Measurements from ENCODE around the gene MPZL2. TPM values are rescaled to one million over a fixed set of nuclear protein-coding genes. Genes with fewer than 3 reads are reported as not detected.

Gene MPZL2
- total RNA-seq, 1 donor from 2014 or later, result 2.3 TPM

- no peaks in the 10 kb centered on the region for H3K36me3 Mint-ChIP-seq
- Histone ChIP-seq H3K27ac (no peak overlapping the region), H3K9ac (no peak overlapping the region), H3K4me1 (no peaks in the 10 kb centered on the region), H3K4me3 (no peak overlapping the region), H3K4me2 (no peak overlapping the region), H3K9me3 (ENCODE audit: low read depth) (no peaks in the 10 kb centered on the region), H3K27me3 (peaks cover 22% of the 10 kb centered on the region), H2AFZ (replicated peaks) (no peak overlapping the region), H3K79me2 (ENCODE audit: low read depth) (no peaks in the 10 kb centered on the region), H3K36me3 (no peaks in the 10 kb centered on the region), H4K20me1 (ENCODE audit: low read depth) (no peaks in the 10 kb centered on the region), H3F3A (ENCODE audit: low read depth) (no peaks in the 10 kb centered on the region)
- TF ChIP-seq EZH2 (IDR thresholded peaks at IDR 0.05), result no peak
- TF ChIP-seq CTCF (IDR thresholded peaks at IDR 0.05), result no peak
- no peak for TF ChIP-seq EZH2phosphoT487 (IDR thresholded peaks at IDR 0.05)
- peaks cover 4% of the 10 kb centered on the region for H3K27me3 Mint-ChIP-seq (ENCODE audit: insufficient read depth, low read depth)
- H3K9me3 Mint-ChIP-seq, result no peaks in the 10 kb centered on the region
- H3K27ac Mint-ChIP-seq, result no peak overlapping the region
- no peak overlapping the region for H3K4me3 Mint-ChIP-seq
- no peaks in the 10 kb centered on the region for H3K4me1 Mint-ChIP-seq
- no peak for DNase-seq (ENCODE audit: low spot score)
Observed at GRCh38 chr11:118275176-118275575, 11.1 kb upstream of the MPZL2 start.

- Histone ChIP-seq H3K9me3 (ENCODE audit: low read depth) (no peaks in the 10 kb centered on the region), H3K4me2 (no peak overlapping the region), H3F3A (ENCODE audit: low read depth) (no peaks in the 10 kb centered on the region), H4K20me1 (ENCODE audit: low read depth) (no peaks in the 10 kb centered on the region), H2AFZ (replicated peaks) (no peak overlapping the region), H3K4me3 (no peak overlapping the region), H3K9ac (no peak overlapping the region), H3K36me3 (no peaks in the 10 kb centered on the region), H3K27me3 (peaks cover 32% of the 10 kb centered on the region), H3K27ac (no peak overlapping the region), H3K79me2 (ENCODE audit: low read depth) (no peaks in the 10 kb centered on the region), H3K4me1 (no peaks in the 10 kb centered on the region)
- Mint-ChIP-seq H3K4me3 (no peak overlapping the region), H3K27me3 (ENCODE audit: insufficient read depth, low read depth) (peaks cover 4% of the 10 kb centered on the region), H3K9me3 (no peaks in the 10 kb centered on the region), H3K27ac (no peak overlapping the region), H3K4me1 (no peaks in the 10 kb centered on the region), H3K36me3 (no peaks in the 10 kb centered on the region)
- TF ChIP-seq CTCF (IDR thresholded peaks at IDR 0.05), result no peak
- no peak for TF ChIP-seq EZH2phosphoT487 (IDR thresholded peaks at IDR 0.05)
- TF ChIP-seq EZH2 (IDR thresholded peaks at IDR 0.05), result no peak
- no peak for DNase-seq (ENCODE audit: low spot score)
Observed at GRCh38 chr11:118274186-118274585, 10.1 kb upstream of the MPZL2 start.

- no peaks in the 10 kb centered on the region for H3K4me1 Mint-ChIP-seq
- H3K4me1 ChIP-seq, result no peaks in the 10 kb centered on the region
- TF ChIP-seq EZH2 (IDR thresholded peaks at IDR 0.05) (no peak), EZH2phosphoT487 (IDR thresholded peaks at IDR 0.05) (no peak), CTCF (IDR thresholded peaks at IDR 0.05) (no peak)
- H3F3A ChIP-seq (ENCODE audit: low read depth), result no peaks in the 10 kb centered on the region
- H4K20me1 ChIP-seq (ENCODE audit: low read depth), result no peaks in the 10 kb centered on the region
- no peak for DNase-seq (ENCODE audit: low spot score)
- no peak overlapping the region for H3K27ac Mint-ChIP-seq
- no peak overlapping the region for H3K9ac ChIP-seq
- H3K4me3 ChIP-seq, result no peak overlapping the region
- H3K4me3 Mint-ChIP-seq, result no peak overlapping the region
- no peak overlapping the region for H3K27ac ChIP-seq
- peaks cover 4% of the 10 kb centered on the region for H3K27me3 Mint-ChIP-seq (ENCODE audit: insufficient read depth, low read depth)
- H3K4me2 ChIP-seq, result no peak overlapping the region
- H3K36me3 ChIP-seq, result no peaks in the 10 kb centered on the region
- peaks cover 54% of the 10 kb centered on the region for H3K27me3 ChIP-seq
- no peaks in the 10 kb centered on the region for H3K9me3 ChIP-seq (ENCODE audit: low read depth)
- no peaks in the 10 kb centered on the region for H3K36me3 Mint-ChIP-seq
- no peaks in the 10 kb centered on the region for H3K79me2 ChIP-seq (ENCODE audit: low read depth)
- H3K9me3 Mint-ChIP-seq, result no peaks in the 10 kb centered on the region
- no peak overlapping the region for H2AFZ ChIP-seq (replicated peaks)
Observed at GRCh38 chr11:118272001-118272400, 7.9 kb upstream of the MPZL2 start.

Data from neural progenitor cell (in vitro differentiated cells).